ENCODE results near the gene FILIP1. TPM values are rescaled to one million over a fixed set of nuclear protein-coding genes. Genes with fewer than 3 reads are reported as not detected.

FILIP1 gene
- total RNA-seq, 1 experiment from 2014 or later = 2.9 TPM

- no peak for ATAC-seq
- CTCF ChIA-PET = no interaction called here
- Mint-ChIP-seq H3K9me3 (peaks cover 6% of the 10 kb centered on the region; the same call in 1 of the 2 replicates), H3K27me3 (ENCODE audit: low read depth) (no peaks in the 10 kb centered on the region; the same call in 1 of the 2 replicates), H3K4me3 (no peak overlapping the region), H3K4me1 (no peaks in the 10 kb centered on the region), H3K27ac (no peak overlapping the region), H3K36me3 (no peaks in the 10 kb centered on the region)
- TF ChIP-seq ZNF396 (CRISPR knock-in tag; IDR thresholded peaks at IDR 0.05; ENCODE audit: borderline replicate concordance) (no peak), MXD4 (CRISPR knock-in tag; IDR thresholded peaks at IDR 0.05; ENCODE audit: borderline replicate concordance) (no peak)
- TF ChIP-seq, protein P1, sequence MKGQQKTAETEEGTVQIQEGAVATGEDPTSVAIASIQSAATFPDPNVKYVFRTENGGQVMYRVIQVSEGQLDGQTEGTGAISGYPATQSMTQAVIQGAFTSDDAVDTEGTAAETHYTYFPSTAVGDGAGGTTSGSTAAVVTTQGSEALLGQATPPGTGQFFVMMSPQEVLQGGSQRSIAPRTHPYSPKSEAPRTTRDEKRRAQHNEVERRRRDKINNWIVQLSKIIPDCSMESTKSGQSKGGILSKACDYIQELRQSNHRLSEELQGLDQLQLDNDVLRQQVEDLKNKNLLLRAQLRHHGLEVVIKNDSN (CRISPR knock-in tag; IDR thresholded peaks at IDR 0.05) = no peak
- no peak for DNase-seq (ENCODE audit: low spot score)
- POLR2A ChIA-PET = no interaction called here
Measured at GRCh38 chr6:75402296-75402695, 91.3 kb downstream of the FILIP1 start.

GRCh38 chr6:75397656-75398465, 95.7 kb downstream of the FILIP1 start:
- Mint-ChIP-seq H3K27ac (no peak overlapping the region), H3K9me3 (no peaks in the 10 kb centered on the region), H3K27me3 (ENCODE audit: low read depth) (no peaks in the 10 kb centered on the region), H3K36me3 (no peaks in the 10 kb centered on the region), H3K4me1 (peaks cover 4% of the 10 kb centered on the region; the same call in 1 of the 2 replicates), H3K4me3 (no peak overlapping the region)
- CTCF ChIA-PET = no interaction called here
- DNase-seq (ENCODE audit: low spot score) (no peak), ATAC-seq (no peak)
- TF ChIP-seq, protein P2, sequence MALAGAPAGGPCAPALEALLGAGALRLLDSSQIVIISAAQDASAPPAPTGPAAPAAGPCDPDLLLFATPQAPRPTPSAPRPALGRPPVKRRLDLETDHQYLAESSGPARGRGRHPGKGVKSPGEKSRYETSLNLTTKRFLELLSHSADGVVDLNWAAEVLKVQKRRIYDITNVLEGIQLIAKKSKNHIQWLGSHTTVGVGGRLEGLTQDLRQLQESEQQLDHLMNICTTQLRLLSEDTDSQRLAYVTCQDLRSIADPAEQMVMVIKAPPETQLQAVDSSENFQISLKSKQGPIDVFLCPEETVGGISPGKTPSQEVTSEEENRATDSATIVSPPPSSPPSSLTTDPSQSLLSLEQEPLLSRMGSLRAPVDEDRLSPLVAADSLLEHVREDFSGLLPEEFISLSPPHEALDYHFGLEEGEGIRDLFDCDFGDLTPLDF (CRISPR knock-in tag; IDR thresholded peaks at IDR 0.05) = no peak
- TF ChIP-seq CREM (CRISPR knock-in tag; IDR thresholded peaks at IDR 0.05) = no peak
- no peak for TF ChIP-seq SP1 (CRISPR knock-in tag; conservative IDR thresholded peaks at IDR 0.05)
- no peak for TF ChIP-seq MXD4 (CRISPR knock-in tag; IDR thresholded peaks at IDR 0.05; ENCODE audit: borderline replicate concordance)
- TF ChIP-seq ESRRA (CRISPR knock-in tag; IDR thresholded peaks at IDR 0.05; ENCODE audit: borderline replicate concordance) = no peak
- TF ChIP-seq SMAD4 (CRISPR knock-in tag; IDR thresholded peaks at IDR 0.05) = no peak
- no peak for TF ChIP-seq TEAD1 (CRISPR knock-in tag; IDR thresholded peaks at IDR 0.05)
- no peak for TF ChIP-seq ATF2 (CRISPR knock-in tag; IDR thresholded peaks at IDR 0.05; ENCODE audit: borderline replicate concordance, low read depth)
- TF ChIP-seq SOX15 (CRISPR knock-in tag; IDR thresholded peaks at IDR 0.05) = no peak
- no peak for TF ChIP-seq IRF1 (CRISPR knock-in tag; IDR thresholded peaks at IDR 0.05)
- no peak for TF ChIP-seq ZNF263 (CRISPR knock-in tag; IDR thresholded peaks at IDR 0.05; ENCODE audit: low read depth)
- no peak for TF ChIP-seq IRF2 (CRISPR knock-in tag; IDR thresholded peaks at IDR 0.05; ENCODE audit: borderline replicate concordance, low read depth)
- TF ChIP-seq GABPB1 (CRISPR knock-in tag; IDR thresholded peaks at IDR 0.05) = no peak
- TF ChIP-seq STAT6 (CRISPR knock-in tag; conservative IDR thresholded peaks at IDR 0.05; ENCODE audit: low read depth) = no peak
- TF ChIP-seq EMX1 (CRISPR knock-in tag; IDR thresholded peaks at IDR 0.05) = no peak
- TF ChIP-seq GRHL2 (CRISPR knock-in tag; IDR thresholded peaks at IDR 0.05; ENCODE audit: insufficient replicate concordance, severe bottlenecking) = no peak
- POLR2A ChIA-PET = interaction anchor here (0.6 kb wide), 1 partner anchor 10 kb away, joined by 3 read pairs; no protein-coding TSS in a partner anchor
